ENCODE results near the gene NMT1. TPM values are rescaled to one million over a fixed set of nuclear protein-coding genes. Genes with fewer than 3 reads are reported as not detected.

Gene NMT1
- total RNA-seq, 1 donor from 2014 or later: 101 TPM

GRCh38 chr17:45101883-45102811, 41.0 kb downstream of the NMT1 start:
- H3K4me2 ChIP-seq: no peak overlapping the region
- H3K9me3 ChIP-seq (ENCODE audit: low read depth): no peaks in the 10 kb centered on the region
- H2AFZ ChIP-seq (replicated peaks): no peak overlapping the region
- no peak overlapping the region for H3K27ac ChIP-seq
- no peak for DNase-seq (ENCODE audit: low spot score)
- H3K79me2 ChIP-seq (ENCODE audit: low read depth): no peaks in the 10 kb centered on the region
- Mint-ChIP-seq H3K27me3 (ENCODE audit: insufficient read depth, low read depth) (peaks cover 2% of the 10 kb centered on the region), H3K27ac (no peak overlapping the region), H3K4me1 (no peaks in the 10 kb centered on the region), H3K4me3 (no peak overlapping the region), H3K9me3 (no peaks in the 10 kb centered on the region), H3K36me3 (peaks cover 38% of the 10 kb centered on the region)
- peaks cover 5% of the 10 kb centered on the region for H4K20me1 ChIP-seq (ENCODE audit: low read depth)
- H3F3A ChIP-seq (ENCODE audit: low read depth): peaks cover 3% of the 10 kb centered on the region
- peaks cover 4% of the 10 kb centered on the region for H3K36me3 ChIP-seq
- no peak overlapping the region for H3K9ac ChIP-seq
- no peaks in the 10 kb centered on the region for H3K27me3 ChIP-seq
- TF ChIP-seq CTCF (IDR thresholded peaks at IDR 0.05) (no peak), EZH2phosphoT487 (IDR thresholded peaks at IDR 0.05) (no peak), EZH2 (IDR thresholded peaks at IDR 0.05) (no peak)
- H3K4me1 ChIP-seq: no peaks in the 10 kb centered on the region
- no peak overlapping the region for H3K4me3 ChIP-seq

GRCh38 chr17:45102856-45103255, 41.7 kb downstream of the NMT1 start:
- no peak overlapping the region for H2AFZ ChIP-seq (replicated peaks)
- no peaks in the 10 kb centered on the region for H3K4me1 ChIP-seq
- Mint-ChIP-seq H3K4me3 (no peak overlapping the region), H3K9me3 (no peaks in the 10 kb centered on the region), H3K4me1 (no peaks in the 10 kb centered on the region), H3K27ac (no peak overlapping the region), H3K36me3 (peaks cover 37% of the 10 kb centered on the region), H3K27me3 (ENCODE audit: insufficient read depth, low read depth) (peaks cover 2% of the 10 kb centered on the region)
- H3K27ac ChIP-seq: no peak overlapping the region
- H3K9me3 ChIP-seq (ENCODE audit: low read depth): no peaks in the 10 kb centered on the region
- H3K79me2 ChIP-seq (ENCODE audit: low read depth): no peaks in the 10 kb centered on the region
- peaks cover 3% of the 10 kb centered on the region for H3F3A ChIP-seq (ENCODE audit: low read depth)
- peaks cover 5% of the 10 kb centered on the region for H4K20me1 ChIP-seq (ENCODE audit: low read depth)
- no peak overlapping the region for H3K9ac ChIP-seq
- H3K36me3 ChIP-seq: peaks cover 4% of the 10 kb centered on the region
- no peak for DNase-seq (ENCODE audit: low spot score)
- TF ChIP-seq EZH2phosphoT487 (IDR thresholded peaks at IDR 0.05): no peak
- TF ChIP-seq EZH2 (IDR thresholded peaks at IDR 0.05): no peak
- no peak for TF ChIP-seq CTCF (IDR thresholded peaks at IDR 0.05)
- no peak overlapping the region for H3K4me2 ChIP-seq
- no peaks in the 10 kb centered on the region for H3K27me3 ChIP-seq
- H3K4me3 ChIP-seq: no peak overlapping the region

- Mint-ChIP-seq H3K4me1 (no peaks in the 10 kb centered on the region), H3K27ac (no peak overlapping the region), H3K27me3 (ENCODE audit: insufficient read depth, low read depth) (peaks cover 2% of the 10 kb centered on the region), H3K4me3 (no peak overlapping the region), H3K36me3 (peaks cover 35% of the 10 kb centered on the region), H3K9me3 (no peaks in the 10 kb centered on the region)
- Histone ChIP-seq H3K36me3 (peaks cover 4% of the 10 kb centered on the region), H2AFZ (replicated peaks) (no peak overlapping the region), H3K4me1 (no peaks in the 10 kb centered on the region), H3K4me2 (no peak overlapping the region), H3K27ac (no peak overlapping the region), H4K20me1 (ENCODE audit: low read depth) (peaks cover 5% of the 10 kb centered on the region), H3F3A (ENCODE audit: low read depth) (no peaks in the 10 kb centered on the region), H3K9me3 (ENCODE audit: low read depth) (no peaks in the 10 kb centered on the region), H3K79me2 (ENCODE audit: low read depth) (no peaks in the 10 kb centered on the region), H3K27me3 (no peaks in the 10 kb centered on the region), H3K4me3 (no peak overlapping the region), H3K9ac (no peak overlapping the region)
- no peak for DNase-seq (ENCODE audit: low spot score)
- TF ChIP-seq CTCF (IDR thresholded peaks at IDR 0.05): no peak
Observed at GRCh38 chr17:45103269-45103795, 42.2 kb downstream of the NMT1 start.

Measured in neural progenitor cell (in vitro differentiated cells).